GM08714 (cell line): ENCODE data around the gene RPL13A.
"Not testable (repeated sequence)": the region's sequence is repeated elsewhere in the genome, so short reads cannot be mapped to it uniquely, and the experiment has no call there.

Experiments
- H3K4me3 ChIP-seq: fragments of 200-500 bp; sonication (Bioruptor generic); 2 replicates; pipeline ENCODE4 v1.5.1; 2014; ENCODE audit warnings: mild to moderate bottlenecking, low read length, inconsistent platforms
- ZNF274 ChIP-seq: IDR thresholded peaks from 2 replicates; pipeline ENCODE4 v1.6.1; 2012; ENCODE audit warnings: mild to moderate bottlenecking, low read depth, low read length

RPL13A gene

GRCh38 chr19:49487277-49488045, at the start of gene RPL13A:
Gene RPL13A, plus strand, starts transcription at chr19:49487608. Its CDS starts 22 bp downstream, at chr19:49487630.
- no peak for TF ChIP-seq ZNF274
- H3K4me3 ChIP-seq = peak within 1 kb of the TSS; percentile 96

GRCh38 chr19:49438261-49438660, 49.1 kb upstream of the RPL13A start:
- no peak for TF ChIP-seq ZNF274
- H3K4me3 ChIP-seq = no peak overlapping the region

GRCh38 chr19:49439836-49440235, 47.6 kb upstream of the RPL13A start:
- no peak for TF ChIP-seq ZNF274

GRCh38 chr19:49440439-49441209, 46.8 kb upstream of the RPL13A start:
- no peak overlapping the region for H3K4me3 ChIP-seq
- no peak for TF ChIP-seq ZNF274

More at GRCh38 chr19:49439836-49440235, 47.6 kb upstream of the RPL13A start:
- no peak overlapping the region for H3K4me3 ChIP-seq

GRCh38 chr19:49441210-49441959, 46.0 kb upstream of the RPL13A start, which contains the start of gene SLC17A7:
Gene SLC17A7, minus strand, starts transcription at chr19:49441527. Its CDS starts 148 bp downstream, at chr19:49441379.
- no peak for TF ChIP-seq ZNF274
- no peak within 1 kb of the TSS for H3K4me3 ChIP-seq

GRCh38 chr19:49441960-49442350, 45.5 kb upstream of the RPL13A start:
- H3K4me3 ChIP-seq = no peak overlapping the region
- TF ChIP-seq ZNF274 = no peak

- no peak for TF ChIP-seq ZNF274
- H3K4me3 ChIP-seq = no peak overlapping the region
Observed at GRCh38 chr19:49442354-49442753, 45.1 kb upstream of the RPL13A start.

- TF ChIP-seq ZNF274 = no peak
Observed at GRCh38 chr19:49442771-49443365, 44.5 kb upstream of the RPL13A start.

GRCh38 chr19:49443366-49444099, 43.9 kb upstream of the RPL13A start:
- TF ChIP-seq ZNF274 = no peak

More at GRCh38 chr19:49442771-49443365, 44.5 kb upstream of the RPL13A start:
- peak overlapping the region; percentile 57; the same call in 1 of the 2 replicates for H3K4me3 ChIP-seq

GRCh38 chr19:49444100-49444700, 43.2 kb upstream of the RPL13A start:
- not testable (repeated sequence) for H3K4me3 ChIP-seq

More at GRCh38 chr19:49443366-49444099, 43.9 kb upstream of the RPL13A start:
- peak overlapping the region; percentile 57; the same call in 1 of the 2 replicates for H3K4me3 ChIP-seq

- no peak for TF ChIP-seq ZNF274
- H3K4me3 ChIP-seq = no peak overlapping the region
Observed at GRCh38 chr19:49445997-49446396, 41.4 kb upstream of the RPL13A start.

- TF ChIP-seq ZNF274 = no peak
- H3K4me3 ChIP-seq = no peak overlapping the region
Observed at GRCh38 chr19:49447485-49448431, 39.6 kb upstream of the RPL13A start.

- no peak overlapping the region for H3K4me3 ChIP-seq
- TF ChIP-seq ZNF274 = no peak
Observed at GRCh38 chr19:49448432-49448786, 39.0 kb upstream of the RPL13A start.
